Measurements from ENCODE around the gene SEMA5A.

DNA sequence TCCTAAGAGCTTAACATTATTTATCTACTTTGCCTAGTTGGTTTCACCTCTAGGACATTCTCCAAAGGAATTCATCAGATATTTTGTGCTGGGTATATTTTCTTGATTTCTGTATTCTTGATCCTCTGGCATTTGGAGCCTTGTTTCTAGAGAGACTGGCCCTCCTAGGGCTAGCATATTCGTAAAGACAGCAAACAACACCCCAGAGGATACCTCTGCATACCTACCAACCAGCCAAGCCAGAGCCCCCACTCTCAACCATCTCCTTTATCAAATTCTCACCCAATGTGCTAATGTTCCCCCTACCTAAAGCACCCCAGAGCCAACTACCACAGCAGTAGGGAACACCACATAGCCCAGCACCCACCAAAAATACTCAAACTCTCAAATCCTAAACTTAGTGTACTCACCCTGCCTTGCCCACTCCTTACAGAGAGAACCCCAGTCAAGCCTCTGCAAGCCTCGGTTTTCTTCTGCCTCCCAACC is 149.5 kb downstream of the SEMA5A start:
- TF ChIP-seq, protein P1, sequence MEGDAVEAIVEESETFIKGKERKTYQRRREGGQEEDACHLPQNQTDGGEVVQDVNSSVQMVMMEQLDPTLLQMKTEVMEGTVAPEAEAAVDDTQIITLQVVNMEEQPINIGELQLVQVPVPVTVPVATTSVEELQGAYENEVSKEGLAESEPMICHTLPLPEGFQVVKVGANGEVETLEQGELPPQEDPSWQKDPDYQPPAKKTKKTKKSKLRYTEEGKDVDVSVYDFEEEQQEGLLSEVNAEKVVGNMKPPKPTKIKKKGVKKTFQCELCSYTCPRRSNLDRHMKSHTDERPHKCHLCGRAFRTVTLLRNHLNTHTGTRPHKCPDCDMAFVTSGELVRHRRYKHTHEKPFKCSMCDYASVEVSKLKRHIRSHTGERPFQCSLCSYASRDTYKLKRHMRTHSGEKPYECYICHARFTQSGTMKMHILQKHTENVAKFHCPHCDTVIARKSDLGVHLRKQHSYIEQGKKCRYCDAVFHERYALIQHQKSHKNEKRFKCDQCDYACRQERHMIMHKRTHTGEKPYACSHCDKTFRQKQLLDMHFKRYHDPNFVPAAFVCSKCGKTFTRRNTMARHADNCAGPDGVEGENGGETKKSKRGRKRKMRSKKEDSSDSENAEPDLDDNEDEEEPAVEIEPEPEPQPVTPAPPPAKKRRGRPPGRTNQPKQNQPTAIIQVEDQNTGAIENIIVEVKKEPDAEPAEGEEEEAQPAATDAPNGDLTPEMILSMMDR (IDR thresholded peaks at IDR 0.05), result no peak
- TF ChIP-seq NFIC (IDR thresholded peaks at IDR 0.05; ENCODE audit: borderline replicate concordance) (no peak), POLR2AphosphoS5 (IDR thresholded peaks at IDR 0.05; ENCODE audit: low read depth, low read length) (no peak), EP300 (IDR thresholded peaks at IDR 0.05; ENCODE audit: borderline replicate concordance in 1 of 2, low read depth in 1 of 2, low read length in 1 of 2) (no peak)
- TF ChIP-seq, protein P2, sequence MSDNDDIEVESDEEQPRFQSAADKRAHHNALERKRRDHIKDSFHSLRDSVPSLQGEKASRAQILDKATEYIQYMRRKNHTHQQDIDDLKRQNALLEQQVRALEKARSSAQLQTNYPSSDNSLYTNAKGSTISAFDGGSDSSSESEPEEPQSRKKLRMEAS (IDR thresholded peaks at IDR 0.05; ENCODE audit: low read depth), result no peak
